IPS-11a (cell line): Measurements from ENCODE around the gene SALL1.

ENCODE experiments used
- H3K4me3 ChIP-seq: one replicate; pipeline ENCODE4 v1.5.1; 2013; ENCODE audit warnings: low read depth, low read length, control low read depth

Gene SALL1

DNA sequence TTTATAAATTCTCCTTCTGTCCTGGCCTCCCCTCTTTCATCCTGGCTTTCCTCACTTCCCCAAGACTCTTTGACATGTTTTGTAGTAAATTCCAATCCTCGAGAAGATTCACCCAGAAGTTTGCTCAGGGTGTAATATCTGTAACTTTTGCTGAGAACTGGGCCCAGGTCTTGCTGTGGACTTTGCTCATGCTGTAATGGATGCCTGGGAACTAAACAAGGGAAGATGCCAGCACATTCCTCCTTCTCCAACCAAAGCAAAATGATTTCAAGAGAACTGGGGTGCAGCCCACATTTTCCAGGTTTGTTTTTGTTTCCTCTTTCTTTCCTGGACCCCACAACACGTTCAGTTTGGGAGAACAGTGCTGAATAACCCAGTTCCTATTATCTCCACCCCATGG is 6.6 kb upstream of the SALL1 start:
- no peak overlapping the region for H3K4me3 ChIP-seq

DNA sequence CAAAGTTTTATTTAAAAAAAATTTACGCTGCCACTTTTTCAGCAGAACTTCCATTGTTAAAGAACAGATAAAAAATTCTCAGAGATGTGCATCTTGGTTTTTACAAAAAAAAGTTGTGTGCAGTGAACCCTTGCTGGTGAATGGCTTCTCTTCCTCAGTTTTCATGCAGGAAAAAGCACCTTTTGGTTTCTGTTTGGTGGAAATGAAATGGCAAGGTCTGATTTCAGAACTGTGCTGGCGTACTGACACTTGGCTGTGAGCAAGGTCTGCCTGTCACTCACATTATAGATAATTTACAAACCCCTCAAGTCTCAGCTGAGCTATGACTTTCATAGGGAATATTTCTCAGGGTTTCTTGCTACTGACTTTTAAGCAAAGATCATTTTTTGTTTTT is 5.7 kb upstream of the SALL1 start:
- H3K4me3 ChIP-seq: no peak overlapping the region

DNA sequence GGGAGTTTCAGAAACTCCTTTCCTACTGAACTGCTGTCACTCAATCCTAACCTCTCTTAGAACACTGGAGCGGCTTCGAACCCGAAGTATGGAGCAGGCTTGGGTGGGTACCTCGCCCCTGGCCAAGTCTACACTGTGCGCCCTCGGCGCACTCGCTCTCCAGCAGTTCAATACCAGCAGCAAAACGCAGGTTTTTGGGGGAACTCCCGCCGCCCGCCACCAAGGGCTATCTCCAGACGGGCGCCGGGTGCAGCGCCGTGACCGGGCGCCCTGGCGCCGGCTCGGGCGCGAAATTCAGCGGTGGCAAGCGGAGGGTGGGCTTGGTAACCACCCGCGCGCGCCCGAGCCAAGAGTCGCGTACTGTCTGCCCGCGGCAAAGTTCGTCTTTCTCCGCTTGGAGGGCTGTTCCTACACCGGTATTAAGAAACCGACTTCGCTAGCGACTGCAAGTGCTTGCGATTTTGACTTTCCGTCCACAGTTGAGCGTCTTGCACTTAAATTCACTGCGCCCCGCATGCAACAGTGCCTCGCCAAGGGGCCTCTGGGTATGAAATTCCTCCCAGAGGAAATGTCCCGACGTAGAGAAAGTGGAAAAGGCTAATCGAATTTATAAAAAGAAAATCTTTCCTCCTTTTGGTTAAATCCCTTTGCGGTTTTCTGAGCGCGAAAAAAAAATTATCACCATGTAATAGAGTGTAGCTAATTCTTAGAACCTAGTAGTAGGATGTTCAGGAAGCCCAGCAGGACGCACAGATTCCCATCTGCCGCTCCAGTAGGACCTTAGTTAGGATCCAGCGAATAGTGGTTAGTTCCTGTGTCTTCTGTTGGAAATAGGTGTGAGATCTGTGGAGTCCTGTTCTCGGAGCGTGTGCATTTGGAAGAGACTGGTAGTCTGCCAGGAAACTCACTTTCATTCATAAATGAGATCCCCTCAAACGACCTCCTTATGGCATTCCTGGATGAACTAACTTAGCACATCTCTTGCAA is 5.0 kb upstream of the SALL1 start:
- peak overlapping the region; percentile 14 for H3K4me3 ChIP-seq

DNA sequence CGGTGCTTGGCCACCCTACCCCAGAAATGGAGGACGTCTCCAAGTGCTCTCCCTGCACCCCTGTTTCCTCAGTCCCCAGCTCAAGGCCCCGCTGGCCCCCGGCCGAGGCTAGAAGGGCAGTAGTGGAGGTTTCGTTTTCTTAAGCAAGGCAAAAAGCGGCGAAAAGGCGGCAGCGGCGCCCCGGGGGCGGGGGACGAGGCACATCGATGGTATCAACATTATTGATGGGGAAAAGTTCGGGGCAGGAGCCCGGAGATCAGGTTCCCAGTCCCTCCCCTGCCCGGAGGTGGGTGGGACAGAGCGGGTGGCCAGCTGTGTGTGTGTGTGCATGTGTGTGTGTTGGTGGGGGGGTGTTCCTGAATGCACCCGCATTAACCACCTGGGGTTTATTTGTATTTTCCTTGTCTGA is 4.1 kb upstream of the SALL1 start:
- H3K4me3 ChIP-seq: peak overlapping the region; percentile 21

DNA sequence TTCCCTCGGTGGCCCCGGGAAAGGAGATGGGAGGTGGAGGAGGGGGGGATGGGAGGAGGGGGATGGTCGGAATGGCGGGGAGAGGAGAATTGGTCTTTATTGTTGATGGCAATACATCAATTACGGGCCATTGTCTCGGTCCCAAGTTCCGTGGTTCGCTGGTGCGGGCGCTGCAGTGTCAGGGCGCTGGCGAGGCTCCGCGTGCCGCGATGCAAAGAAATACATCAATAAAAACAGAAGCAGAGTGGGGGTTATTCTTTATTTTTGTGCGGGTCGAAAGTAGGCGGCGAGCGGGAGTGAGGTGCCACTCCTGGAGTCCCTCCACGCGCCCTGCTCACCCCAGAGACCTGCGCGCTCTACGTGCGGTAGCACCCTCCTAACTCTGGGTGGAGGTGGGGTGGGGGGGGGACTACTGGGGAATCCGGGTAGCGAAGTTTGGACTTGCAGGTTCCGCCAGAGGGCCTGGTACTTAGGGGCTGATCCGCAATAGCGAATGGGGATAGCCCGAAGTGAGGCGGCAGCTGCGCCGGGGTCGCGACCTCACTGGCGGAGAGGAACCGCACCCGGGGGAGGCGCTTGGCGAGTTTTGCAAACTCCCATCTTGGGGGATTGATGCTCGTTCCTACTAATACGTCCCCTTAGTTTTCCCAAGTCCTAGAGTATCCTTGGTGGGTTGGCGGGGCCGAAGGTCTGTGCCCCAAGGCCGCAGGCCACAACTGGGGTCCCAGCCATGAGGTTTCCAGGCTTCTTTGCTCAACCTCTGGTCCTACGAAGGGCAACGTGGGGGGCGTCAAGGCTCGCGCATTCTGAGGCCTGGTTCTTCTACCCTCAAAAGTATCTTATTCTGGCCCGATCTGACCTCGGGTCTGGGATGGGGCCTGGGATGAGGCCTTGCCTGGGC is 3.5 kb upstream of the SALL1 start:
- peak overlapping the region; percentile 21 for H3K4me3 ChIP-seq

DNA sequence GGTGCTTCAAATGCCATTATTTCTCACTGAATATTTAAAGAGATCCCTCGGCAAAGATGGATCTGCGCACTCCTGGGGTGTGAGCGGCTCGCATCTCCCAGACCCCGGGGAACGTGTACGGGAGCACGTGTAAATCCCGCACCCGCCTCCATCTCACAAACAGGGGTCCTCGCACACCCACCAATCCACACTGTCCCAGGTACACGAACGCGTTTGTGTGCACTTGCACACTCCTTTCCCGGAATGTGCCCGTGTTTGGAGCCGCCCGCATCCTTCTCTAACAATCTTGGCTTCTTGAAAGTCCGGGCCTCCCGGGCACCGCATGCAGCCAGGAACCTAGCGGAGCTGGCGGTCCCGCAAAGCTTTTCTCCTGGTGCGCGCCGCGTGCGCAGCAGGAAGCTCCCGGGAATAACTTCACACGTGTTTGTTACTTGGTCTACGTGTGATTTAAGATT is 2.5 kb upstream of the SALL1 start:
- peak overlapping the region; percentile 69 for H3K4me3 ChIP-seq

DNA sequence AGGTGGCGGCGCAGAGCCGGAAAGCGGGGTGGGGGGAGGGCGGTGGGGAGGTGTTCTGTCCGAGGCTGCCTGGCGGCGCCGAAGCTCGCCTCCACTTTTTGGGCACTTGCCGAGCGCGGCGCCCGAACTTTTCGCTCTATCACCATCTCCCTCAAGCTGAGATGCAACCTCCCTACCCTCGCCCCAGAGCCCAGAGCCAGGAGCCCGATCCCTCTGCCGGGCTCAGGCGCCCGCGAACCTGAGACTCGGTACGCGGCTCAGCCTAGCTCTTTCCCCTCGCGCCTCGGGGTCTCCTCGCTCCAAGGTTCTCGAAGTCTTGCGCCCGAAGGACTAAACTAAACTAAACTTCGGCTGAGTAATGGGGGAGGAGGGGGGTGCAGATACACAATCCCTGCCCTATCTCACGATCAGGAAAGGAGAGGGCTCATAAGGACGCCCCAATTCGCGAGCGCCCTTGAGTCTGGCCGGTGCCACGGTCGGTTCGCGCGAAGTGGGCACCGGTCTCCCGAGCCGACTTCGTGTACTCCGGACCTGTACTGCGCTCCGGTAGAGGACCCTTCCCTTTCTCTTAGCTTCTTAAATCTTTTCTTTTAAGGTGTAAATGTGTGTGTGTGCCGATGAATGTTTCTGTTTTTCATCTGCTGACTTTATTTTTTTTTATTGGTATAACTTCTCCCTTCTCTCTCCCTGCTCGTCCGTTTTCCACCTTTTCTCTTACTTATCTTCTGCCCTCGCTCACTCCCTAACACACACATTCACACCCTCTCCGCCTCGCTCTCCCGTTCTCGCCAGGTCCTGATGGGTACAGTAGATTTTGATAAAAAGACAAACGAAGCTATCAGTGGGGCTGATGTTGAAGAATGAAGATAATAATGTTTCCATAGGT is 1.9 kb upstream of the SALL1 start:
- H3K4me3 ChIP-seq: peak overlapping the region; percentile 69

DNA sequence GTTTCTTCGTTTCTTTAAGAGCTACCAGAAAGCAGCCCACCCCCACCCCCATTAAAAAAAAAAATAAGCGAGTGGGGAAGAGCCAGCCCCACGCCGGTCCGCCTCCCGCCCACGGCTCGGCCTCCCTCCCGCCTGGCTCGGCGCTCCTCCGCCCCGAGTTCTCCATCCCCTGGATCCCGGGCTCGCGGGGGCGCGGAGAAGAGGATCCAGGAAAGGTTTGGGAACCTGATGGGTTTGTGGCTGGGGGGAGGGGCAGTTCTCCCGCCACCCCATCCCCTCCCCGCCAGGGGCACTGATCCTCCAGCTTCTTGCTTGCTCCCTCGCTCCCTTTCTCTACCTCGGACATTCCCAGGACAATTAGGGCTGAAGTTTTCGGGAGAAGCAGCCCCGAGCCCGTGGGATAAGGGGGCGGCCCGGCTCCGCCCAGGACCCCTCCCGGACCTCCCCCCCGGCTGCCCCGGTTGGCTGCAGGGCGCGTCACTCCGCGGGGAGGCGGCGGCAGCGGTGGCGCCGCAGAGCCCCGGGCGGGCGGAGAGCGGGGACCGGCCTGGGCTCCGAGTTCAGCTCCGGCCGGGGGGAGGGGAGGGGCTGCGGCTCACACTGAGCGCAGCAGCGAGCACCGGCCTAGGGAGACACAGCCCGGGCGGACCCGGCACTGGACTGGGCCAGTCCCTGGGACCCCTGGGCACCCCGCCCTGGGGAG is 1.0 kb upstream of the SALL1 start:
- H3K4me3 ChIP-seq: peak overlapping the region; percentile 69

DNA sequence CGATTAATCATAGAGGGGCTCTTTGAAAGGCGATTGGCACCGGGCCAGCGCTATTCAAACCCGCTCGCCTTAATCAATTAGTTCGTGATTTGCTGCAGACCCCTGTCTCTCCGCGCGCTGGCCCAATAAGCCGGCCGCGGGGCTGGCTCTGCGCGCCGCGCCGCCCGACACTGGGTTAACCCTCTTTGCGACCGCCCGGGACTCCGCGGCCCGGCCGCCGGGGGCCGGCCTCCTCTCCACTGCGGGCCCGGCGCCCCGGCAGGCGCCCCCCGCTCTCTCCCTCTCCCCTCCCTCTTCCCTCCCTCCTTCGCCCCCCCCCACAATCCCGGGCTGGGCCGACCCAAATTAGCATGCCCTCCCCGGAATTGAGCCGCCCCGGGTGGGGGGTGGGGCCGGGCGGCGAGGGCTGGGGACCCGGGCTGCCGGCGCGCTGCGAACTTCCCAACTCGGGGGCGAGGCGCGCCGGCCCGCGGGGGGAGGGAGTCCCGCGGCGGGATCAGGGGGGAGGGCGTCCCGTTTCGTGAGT is 428 bp upstream of the SALL1 start:
- peak overlapping the region; percentile 69 for H3K4me3 ChIP-seq

DNA sequence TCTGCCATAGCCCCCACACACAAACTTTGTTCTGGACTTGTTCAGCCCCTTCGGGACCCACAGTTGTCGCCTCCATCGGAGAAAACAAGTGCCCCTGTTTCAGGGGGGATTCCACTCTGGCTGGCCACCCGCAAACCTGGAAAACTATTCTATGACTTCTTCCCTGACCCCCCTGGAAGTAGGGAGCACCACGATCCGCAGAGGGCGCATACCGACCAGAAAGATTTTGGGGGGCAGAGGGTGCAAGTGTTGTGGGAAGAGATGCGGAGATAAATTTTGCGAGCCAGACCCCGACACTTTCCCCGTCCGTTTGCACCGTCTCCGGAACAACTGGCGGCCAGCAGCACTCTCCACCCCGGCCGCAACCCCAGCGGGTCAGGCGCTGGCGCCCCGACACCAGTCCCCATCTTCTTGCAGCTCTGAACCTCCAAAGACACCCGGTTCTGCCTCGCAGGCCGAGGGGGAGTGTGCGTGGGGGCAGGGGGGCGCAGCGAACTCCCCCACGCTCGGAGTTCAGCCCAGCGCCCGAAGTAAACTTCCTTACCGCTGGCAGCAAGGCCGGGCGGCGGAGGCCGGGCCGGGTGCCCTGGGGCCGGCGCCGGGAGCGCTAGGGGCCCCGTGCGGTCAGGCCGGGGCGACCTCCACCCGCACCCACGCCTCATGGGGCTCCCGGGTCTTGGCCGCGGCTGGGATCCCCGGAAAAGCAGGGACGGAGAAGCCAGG is 744 bp downstream of the SALL1 start:
- H3K4me3 ChIP-seq: peak overlapping the region; percentile 88

DNA sequence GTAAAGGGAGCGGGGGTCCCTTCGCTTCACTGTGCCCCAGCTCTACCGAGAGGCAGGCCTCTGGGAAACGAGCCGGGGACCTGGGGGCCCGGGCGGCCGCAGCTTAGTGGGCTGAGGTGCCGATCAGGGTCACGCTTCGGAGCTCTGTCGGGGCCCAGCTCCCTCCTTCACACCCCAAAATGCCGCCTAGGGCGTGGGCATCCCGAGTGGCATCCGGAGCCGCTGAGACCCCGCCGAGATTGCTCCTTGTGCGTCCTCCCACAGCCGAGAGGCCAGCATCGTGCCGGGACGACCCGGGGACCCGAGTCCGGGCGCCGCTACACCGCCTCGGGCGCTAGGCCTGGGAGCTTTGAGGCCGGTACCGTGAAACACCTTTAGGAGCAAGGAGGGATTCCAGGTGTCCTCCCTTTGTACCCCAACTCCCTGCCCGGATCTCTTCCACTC is 1.3 kb downstream of the SALL1 start:
- peak overlapping the region; percentile 88 for H3K4me3 ChIP-seq

DNA sequence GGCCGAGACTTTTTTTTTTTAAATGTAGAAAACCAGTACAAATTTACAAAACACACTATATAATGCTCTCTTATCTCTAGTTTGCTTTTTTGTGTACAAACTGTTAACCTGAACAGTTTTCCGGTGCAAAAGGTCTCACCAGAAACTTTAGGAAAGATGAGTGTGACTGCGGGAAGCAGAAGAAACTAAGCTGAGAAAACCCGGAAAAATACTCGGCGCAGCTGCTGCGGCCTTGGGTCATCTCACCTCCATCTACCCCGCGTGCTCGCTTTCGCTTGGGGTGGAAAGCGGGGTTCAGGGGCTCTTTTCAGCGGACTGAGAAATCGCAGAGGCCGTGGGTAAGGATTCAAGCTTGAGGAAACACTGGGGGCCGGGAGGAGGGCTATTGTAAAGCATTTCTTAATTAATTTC is 1.8 kb downstream of the SALL1 start:
- peak overlapping the region; percentile 88 for H3K4me3 ChIP-seq

DNA sequence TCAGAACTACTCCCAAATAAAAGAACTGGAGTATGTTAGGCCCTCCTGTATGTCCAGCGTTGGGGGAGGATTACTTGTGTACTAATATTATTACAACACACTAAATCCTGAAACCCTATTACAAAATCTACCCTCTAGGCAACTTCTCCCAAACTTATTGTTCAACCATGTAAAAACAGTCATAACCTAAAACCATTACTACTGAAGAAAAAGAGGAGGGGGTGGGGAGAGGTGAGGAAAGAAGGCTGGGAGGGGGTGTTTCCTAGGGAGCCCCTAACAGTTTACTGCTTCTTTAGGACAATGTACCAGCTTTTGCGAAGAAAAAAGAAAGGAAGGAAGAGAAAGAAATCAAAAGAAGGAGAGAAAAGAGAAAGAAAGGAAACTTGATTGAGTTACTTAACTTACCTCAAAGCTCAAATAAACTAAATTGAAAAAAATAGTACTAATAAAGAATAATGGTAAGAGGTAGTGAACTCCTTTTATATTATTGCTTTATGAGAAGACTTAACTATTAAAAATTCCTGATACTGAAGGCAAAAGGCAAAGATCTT is 2.3 kb downstream of the SALL1 start:
- peak overlapping the region; percentile 88 for H3K4me3 ChIP-seq

DNA sequence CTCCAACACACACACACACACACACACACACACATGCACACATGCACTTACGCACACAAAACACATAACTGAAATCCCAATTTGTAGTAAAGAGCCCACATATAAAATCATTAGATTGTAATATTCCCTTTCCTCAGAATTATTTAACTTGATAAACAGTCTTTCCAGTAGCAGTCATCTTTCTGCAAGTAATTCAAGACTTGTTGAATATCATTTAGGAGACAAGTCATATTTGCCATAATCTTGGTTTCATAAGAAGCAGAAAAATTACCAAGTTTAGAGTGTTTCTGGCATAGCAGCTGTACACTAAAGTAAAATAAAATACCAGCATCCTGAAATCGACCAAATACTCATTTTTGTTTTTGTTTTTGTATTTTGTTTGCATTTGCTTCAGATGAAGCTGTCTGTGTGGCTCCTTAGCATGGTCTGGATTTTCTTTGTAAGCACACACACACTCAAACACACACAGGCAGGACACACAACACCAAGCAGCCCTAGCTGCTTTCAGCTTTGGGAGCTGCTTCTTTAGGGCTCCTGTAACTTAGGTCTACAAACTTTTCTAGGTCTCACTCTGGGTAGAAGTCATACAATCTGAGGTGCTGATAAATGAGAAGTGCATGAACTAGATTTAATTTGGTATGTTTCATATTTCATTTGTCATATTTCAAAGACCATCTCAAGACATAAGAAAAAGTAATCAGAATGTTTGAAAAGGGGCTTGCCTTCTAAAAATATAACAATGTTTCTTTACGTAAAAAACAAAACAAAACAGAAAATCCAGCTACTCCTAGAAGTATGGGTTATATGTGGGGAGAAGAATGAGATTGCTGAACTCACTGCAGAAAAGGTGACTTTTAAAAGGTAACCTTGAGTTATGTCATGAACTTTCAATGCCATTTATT is 3.0 kb downstream of the SALL1 start:
- H3K4me3 ChIP-seq: no peak overlapping the region

DNA sequence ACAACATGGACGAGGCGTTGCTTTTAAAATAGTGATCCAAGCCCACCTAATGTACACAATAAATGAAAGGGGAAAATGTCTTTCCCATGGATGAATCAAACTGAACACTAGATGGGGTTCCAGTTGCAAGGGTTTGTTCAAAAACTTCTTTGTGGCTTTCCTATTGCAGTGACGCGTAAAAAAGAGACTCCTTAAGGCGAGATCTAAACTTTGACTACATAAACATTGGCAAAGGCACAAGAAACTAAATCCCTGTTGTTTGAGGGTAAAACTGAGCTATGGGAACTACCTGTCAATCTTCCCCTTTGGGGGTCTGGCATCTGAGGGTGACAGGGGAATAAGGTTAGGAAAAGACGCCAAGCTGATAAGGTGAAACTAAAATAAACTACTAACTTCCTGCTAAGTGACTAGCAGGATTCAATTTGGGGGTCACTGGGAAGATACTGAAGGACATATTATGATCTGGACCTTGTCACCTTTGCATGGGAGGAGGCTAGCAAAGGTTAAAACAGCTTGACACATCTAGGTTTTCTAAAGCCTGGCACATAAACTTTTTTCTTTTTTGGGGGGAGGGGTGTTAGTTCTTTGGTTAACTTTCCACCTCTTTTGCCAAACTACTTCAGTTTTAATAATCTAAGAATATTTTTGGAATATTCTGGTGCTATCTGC is 4.7 kb downstream of the SALL1 start:
- no peak overlapping the region for H3K4me3 ChIP-seq

DNA sequence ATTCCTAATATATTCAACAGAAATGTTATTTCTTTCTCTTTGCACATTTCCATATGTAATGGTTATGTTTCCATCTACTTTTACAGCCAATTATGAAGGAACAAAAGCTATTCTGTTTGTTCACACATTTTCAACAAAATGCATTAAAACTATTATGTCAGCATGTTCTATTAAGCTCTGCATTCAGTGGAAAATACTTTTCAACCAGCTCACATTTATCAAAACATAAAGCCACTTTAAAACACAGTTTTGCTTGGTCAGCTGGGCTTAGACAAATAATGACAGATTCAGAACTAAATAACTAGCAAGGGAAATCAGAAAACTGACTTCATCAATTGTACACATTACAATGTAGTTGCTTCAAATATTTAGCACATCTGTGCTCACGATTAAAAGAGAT is 6.9 kb downstream of the SALL1 start:
- H3K4me3 ChIP-seq: no peak overlapping the region
